ENCODE data around the gene WASF3.

DNA sequence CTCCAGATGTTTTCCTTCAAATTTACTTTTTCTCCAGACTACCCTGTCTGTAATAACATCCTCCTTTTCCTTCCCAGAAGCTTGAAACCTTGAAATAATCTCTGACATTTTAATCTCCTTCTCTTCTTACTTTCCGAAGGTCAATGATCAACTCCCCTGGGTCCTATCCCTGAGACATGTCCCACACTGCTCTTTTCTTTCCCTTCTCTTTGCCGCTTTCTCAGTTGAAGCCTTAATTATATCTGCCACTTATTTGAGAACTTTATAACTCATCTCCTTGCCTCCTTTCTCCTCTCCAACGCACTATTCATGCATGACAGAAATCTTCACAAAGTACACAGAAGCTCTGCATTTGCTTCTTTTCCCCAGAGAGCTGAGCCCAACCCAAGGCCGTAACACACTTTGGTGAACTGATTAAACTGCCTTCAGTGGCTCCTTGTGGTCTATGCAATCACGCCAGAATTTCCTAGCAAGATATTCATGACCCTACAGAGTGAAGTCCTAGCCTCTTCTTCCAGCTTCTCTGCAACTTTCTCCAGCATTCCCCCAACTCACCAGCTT, 9.2 kb upstream of the WASF3 start:
- TF ChIP-seq, protein P1, sequence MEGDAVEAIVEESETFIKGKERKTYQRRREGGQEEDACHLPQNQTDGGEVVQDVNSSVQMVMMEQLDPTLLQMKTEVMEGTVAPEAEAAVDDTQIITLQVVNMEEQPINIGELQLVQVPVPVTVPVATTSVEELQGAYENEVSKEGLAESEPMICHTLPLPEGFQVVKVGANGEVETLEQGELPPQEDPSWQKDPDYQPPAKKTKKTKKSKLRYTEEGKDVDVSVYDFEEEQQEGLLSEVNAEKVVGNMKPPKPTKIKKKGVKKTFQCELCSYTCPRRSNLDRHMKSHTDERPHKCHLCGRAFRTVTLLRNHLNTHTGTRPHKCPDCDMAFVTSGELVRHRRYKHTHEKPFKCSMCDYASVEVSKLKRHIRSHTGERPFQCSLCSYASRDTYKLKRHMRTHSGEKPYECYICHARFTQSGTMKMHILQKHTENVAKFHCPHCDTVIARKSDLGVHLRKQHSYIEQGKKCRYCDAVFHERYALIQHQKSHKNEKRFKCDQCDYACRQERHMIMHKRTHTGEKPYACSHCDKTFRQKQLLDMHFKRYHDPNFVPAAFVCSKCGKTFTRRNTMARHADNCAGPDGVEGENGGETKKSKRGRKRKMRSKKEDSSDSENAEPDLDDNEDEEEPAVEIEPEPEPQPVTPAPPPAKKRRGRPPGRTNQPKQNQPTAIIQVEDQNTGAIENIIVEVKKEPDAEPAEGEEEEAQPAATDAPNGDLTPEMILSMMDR (conservative IDR thresholded peaks at IDR 0.05), result no peak
- TF ChIP-seq EZH2 (IDR thresholded peaks at IDR 0.05; ENCODE audit: low read depth), result no peak
